Tibial nerve (tissue), 4 donors: Measurements from ENCODE around the gene SORL1-AS1.

Source experiments
- DNase-seq, 2 donors: peaks; one replicate each; pipeline ENCODE4 v3.0.0-alpha.2; 2019; ENCODE audit warnings: low spot score in 2 of 2
- H3K27ac ChIP-seq, 4 donors: fragments of 200-600 bp; sonication (generic) in 3 of 4; one replicate each; pipeline ENCODE4 v1.5.1; 2017 to 2019; ENCODE audit warnings: mild to moderate bottlenecking in 1 of 4
- H3K27me3 ChIP-seq, 2 donors: fragments of 200-600 bp; sonication (generic) in 1 of 2; one replicate each; pipeline versions ENCODE4 v1.5.1 to v1.6.0; 2017 to 2019
- H3K36me3 ChIP-seq, 3 donors: fragments of 200-600 bp; sonication (generic); one replicate each; pipeline ENCODE4 v1.5.1; 2018 to 2019
- H3K4me1 ChIP-seq, 4 donors: fragments of 200-600 bp; sonication (generic) in 3 of 4; one replicate each; pipeline ENCODE4 v1.5.1; 2017 to 2019
- H3K4me3 ChIP-seq, 4 donors: fragments of 200-600 bp; sonication (generic) in 3 of 4; one replicate each; pipeline ENCODE4 v1.5.1; 2017 to 2019; ENCODE audit warnings: mild to moderate bottlenecking in 1 of 4, moderate library complexity in 1 of 4
- H3K9me3 ChIP-seq, 4 donors: fragments of 200-600 bp; sonication (generic) in 3 of 4; one replicate each; pipeline ENCODE4 v1.5.1; 2017 to 2019
- EP300 ChIP-seq, 2 donors: sonication (generic); formaldehyde crosslinking; IDR thresholded peaks; one replicate each; pipeline ENCODE4 v1.6.1; 2017; ENCODE audit warnings: antibody characterized with exemption in 2 of 2, mild to moderate bottlenecking in 1 of 2
- POLR2A ChIP-seq, 2 donors: fragments of 450-650 bp; IDR thresholded peaks; one replicate each; pipeline ENCODE4 v1.6.1; 2017; ENCODE audit warnings: antibody characterized with exemption in 2 of 2, mild to moderate bottlenecking in 2 of 2, moderate library complexity in 2 of 2
- WGBS, 2 donors: methylation state at CpG; one replicate each; pipeline ENCODE4 v1.1.5; 2018; 5-methylcytosine and 5-hydroxymethylcytosine counted together
- TF ChIP-seq, protein P1 (sequence below), 5 experiments: fragments of 200-600 bp in 3 of 5; fragments of 450-650 bp in 2 of 5; sonication (generic) in 3 of 5; IDR thresholded peaks; one replicate each; pipeline ENCODE4 v1.5.1; 2016 to 2019; ENCODE audit warnings: antibody characterized with exemption in 5 of 5, mild to moderate bottlenecking in 3 of 5, moderate library complexity in 2 of 5

Gene SORL1-AS1

GRCh38 chr11:121448011-121448410 lies 4.8 kb downstream of the SORL1-AS1 start:
- WGBS, 2 donors: 88 to 90% methylated on average over 4 of the region's 4 CpGs
- H3K27ac ChIP-seq: no peak overlapping the region
- no peaks in the 10 kb centered on the region for H3K9me3 ChIP-seq
- no peaks in the 10 kb centered on the region for H3K36me3 ChIP-seq
- peaks cover 0 to 23% of the 10 kb centered on the region in 2 donors for H3K27me3 ChIP-seq
- H3K4me1 ChIP-seq: peaks cover 0 to 17% (median 9%) of the 10 kb centered on the region in 4 donors
- DNase-seq: no peak
- H3K4me3 ChIP-seq: no peak overlapping the region
- TF ChIP-seq, protein P1, sequence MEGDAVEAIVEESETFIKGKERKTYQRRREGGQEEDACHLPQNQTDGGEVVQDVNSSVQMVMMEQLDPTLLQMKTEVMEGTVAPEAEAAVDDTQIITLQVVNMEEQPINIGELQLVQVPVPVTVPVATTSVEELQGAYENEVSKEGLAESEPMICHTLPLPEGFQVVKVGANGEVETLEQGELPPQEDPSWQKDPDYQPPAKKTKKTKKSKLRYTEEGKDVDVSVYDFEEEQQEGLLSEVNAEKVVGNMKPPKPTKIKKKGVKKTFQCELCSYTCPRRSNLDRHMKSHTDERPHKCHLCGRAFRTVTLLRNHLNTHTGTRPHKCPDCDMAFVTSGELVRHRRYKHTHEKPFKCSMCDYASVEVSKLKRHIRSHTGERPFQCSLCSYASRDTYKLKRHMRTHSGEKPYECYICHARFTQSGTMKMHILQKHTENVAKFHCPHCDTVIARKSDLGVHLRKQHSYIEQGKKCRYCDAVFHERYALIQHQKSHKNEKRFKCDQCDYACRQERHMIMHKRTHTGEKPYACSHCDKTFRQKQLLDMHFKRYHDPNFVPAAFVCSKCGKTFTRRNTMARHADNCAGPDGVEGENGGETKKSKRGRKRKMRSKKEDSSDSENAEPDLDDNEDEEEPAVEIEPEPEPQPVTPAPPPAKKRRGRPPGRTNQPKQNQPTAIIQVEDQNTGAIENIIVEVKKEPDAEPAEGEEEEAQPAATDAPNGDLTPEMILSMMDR (IDR thresholded peaks at IDR 0.05): no peak
- TF ChIP-seq POLR2A (IDR thresholded peaks at IDR 0.05) (no peak), EP300 (IDR thresholded peaks at IDR 0.05) (no peak)

GRCh38 chr11:121446752-121447156 lies 6.0 kb downstream of the SORL1-AS1 start:
- Histone ChIP-seq H3K4me3 (no peak overlapping the region), H3K4me1 (peaks cover 0 to 10% (median 6%) of the 10 kb centered on the region in 4 donors), H3K9me3 (no peaks in the 10 kb centered on the region), H3K36me3 (no peaks in the 10 kb centered on the region), H3K27me3 (peaks cover 0 to 12% of the 10 kb centered on the region in 2 donors), H3K27ac (no peak overlapping the region)
- no peak for DNase-seq
- TF ChIP-seq, protein P1 (IDR thresholded peaks at IDR 0.05): no peak
- TF ChIP-seq EP300 (IDR thresholded peaks at IDR 0.05) (no peak), POLR2A (IDR thresholded peaks at IDR 0.05) (no peak)
- WGBS, 2 donors: 21 to 34% methylated on average over 4 of the region's 4 CpGs

DNA sequence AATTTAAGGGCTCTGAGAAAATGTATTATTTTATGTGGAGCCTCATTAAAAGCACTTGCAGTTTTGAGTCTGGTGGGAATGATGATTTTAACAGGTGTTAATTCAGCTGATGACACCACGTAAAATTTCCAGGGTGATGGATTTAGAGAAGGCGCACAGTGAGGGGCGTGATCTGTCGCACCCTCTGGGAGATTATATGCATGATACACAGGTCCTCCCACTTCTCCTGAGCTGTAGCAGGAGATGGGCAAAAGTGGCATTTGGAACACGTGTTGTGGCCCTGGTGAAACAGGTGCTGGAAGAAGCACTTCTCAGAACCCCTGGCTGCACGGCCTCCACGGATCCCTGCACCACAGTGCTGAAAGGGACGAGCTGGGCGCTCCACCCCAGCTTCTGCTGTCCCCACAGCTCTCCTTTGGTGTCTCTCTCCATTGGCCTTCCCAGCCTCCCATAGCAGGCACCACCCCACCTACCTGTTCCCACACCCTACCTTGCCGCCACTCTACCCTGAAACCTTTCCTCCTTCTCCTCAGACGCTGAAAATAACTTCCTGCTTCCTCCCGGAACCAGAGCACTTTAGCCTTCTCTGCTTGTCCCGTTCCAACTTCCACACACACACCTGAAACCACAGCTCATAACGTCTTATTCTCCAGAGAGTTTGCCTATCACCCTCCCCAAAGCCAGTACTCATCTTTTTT lies 7.5 kb downstream of the SORL1-AS1 start:
- TF ChIP-seq, protein P1 (IDR thresholded peaks at IDR 0.05): no peak
- TF ChIP-seq POLR2A (IDR thresholded peaks at IDR 0.05) (no peak), EP300 (IDR thresholded peaks at IDR 0.05) (no peak)
- H3K27ac ChIP-seq: no peak overlapping the region
- no peak overlapping the region for H3K4me3 ChIP-seq
- H3K36me3 ChIP-seq: no peaks in the 10 kb centered on the region
- no peaks in the 10 kb centered on the region for H3K9me3 ChIP-seq
- 80 to 82% methylated on average over 14 of the region's 14 CpGs for WGBS, 2 donors
- peaks cover 0 to 10% (median 0%) of the 10 kb centered on the region in 4 donors for H3K4me1 ChIP-seq
- peaks cover 0 to 2% of the 10 kb centered on the region in 2 donors for H3K27me3 ChIP-seq
- DNase-seq: no peak

DNA sequence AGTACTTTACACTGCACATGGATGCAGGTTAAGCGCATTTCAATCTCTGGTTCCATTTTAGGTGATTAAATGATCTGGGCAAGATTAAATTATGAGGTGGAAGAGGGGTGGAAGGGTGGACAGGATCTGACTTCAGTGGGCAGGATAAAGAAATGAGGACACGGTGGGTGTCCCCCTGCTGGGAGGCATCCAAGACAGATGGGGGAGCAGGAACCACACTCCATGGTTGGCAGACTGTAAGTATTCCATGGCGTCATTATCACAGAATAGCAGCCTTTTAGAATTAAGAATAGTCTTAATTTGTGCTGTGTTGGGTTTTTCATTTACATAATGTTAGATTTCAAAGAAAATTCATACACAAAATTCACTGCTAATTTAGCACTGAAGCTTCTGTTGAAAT lies 8.2 kb downstream of the SORL1-AS1 start:
- H3K9me3 ChIP-seq: no peaks in the 10 kb centered on the region
- no peak overlapping the region for H3K27ac ChIP-seq
- H3K4me1 ChIP-seq: peaks cover 0 to 9% (median 0%) of the 10 kb centered on the region in 4 donors
- no peak for DNase-seq
- WGBS, 2 donors: 65 to 68% methylated on average over 3 of the region's 3 CpGs
- no peak for TF ChIP-seq EP300 (IDR thresholded peaks at IDR 0.05)
- TF ChIP-seq POLR2A (IDR thresholded peaks at IDR 0.05): no peak
- no peaks in the 10 kb centered on the region for H3K27me3 ChIP-seq
- no peak overlapping the region for H3K4me3 ChIP-seq
- no peaks in the 10 kb centered on the region for H3K36me3 ChIP-seq

GRCh38 chr11:121443688-121444275 lies 9.0 kb downstream of the SORL1-AS1 start:
- WGBS, 2 donors: 89 to 96% methylated on average over 4 of the region's 4 CpGs

More at GRCh38 chr11:121443688-121444275, 9.0 kb downstream of the SORL1-AS1 start:
- Histone ChIP-seq H3K4me1 (peaks cover 0 to 1% (median 0%) of the 10 kb centered on the region in 4 donors), H3K27me3 (no peaks in the 10 kb centered on the region), H3K36me3 (no peaks in the 10 kb centered on the region), H3K9me3 (no peaks in the 10 kb centered on the region), H3K27ac (no peak overlapping the region), H3K4me3 (no peak overlapping the region)
- no peak for DNase-seq
- TF ChIP-seq, protein P1 (IDR thresholded peaks at IDR 0.05): no peak
- no peak for TF ChIP-seq POLR2A (IDR thresholded peaks at IDR 0.05)
